Right atrium auricular region (tissue), 2 donors: ENCODE results near the gene EGFL7. TPM values are rescaled to one million over a fixed set of nuclear protein-coding genes. Genes with fewer than 3 reads are reported as not detected.

ENCODE experiments used
- DNase-seq: peaks from one replicate; pipeline ENCODE4 v3.0.0-alpha.2; 2019; ENCODE audit warnings: low spot score
- H3K27ac ChIP-seq, 2 donors: fragments of 200-600 bp; sonication (generic); 1 replicate in 1 of 2; 2 replicates in 1 of 2; pipeline ENCODE4 v1.5.1; 2016 to 2019
- H3K27me3 ChIP-seq, 2 donors: fragments of 200-600 bp; sonication (generic); one replicate each; pipeline versions ENCODE4 v1.5.1 to v1.6.0; 2017 to 2019
- H3K36me3 ChIP-seq: fragments of 200-600 bp; sonication (generic); one replicate; pipeline ENCODE4 v1.5.1; 2016
- H3K4me1 ChIP-seq, 2 donors: fragments of 200-600 bp; sonication (generic); one replicate each; pipeline versions ENCODE4 v1.5.1 to v1.6.0; 2017 to 2019
- H3K4me3 ChIP-seq, 2 donors: fragments of 200-600 bp; sonication (generic); 1 replicate in 1 of 2; 2 replicates in 1 of 2; pipeline ENCODE4 v1.5.1; 2017 to 2019; ENCODE audit warnings: mild to moderate bottlenecking in 1 of 2, moderate library complexity in 1 of 2
- H3K9me3 ChIP-seq, 2 donors: fragments of 200-600 bp; sonication (generic); one replicate each; pipeline ENCODE4 v1.5.1; 2019
- CTCF ChIP-seq, 2 donors: fragments of 200-600 bp; sonication (generic); IDR thresholded peaks; one replicate each; pipeline ENCODE4 v1.5.1; 2019; ENCODE audit warnings: antibody characterized with exemption in 2 of 2
- total RNA-seq, 2 donors: library from RNA; depleted of rRNA; stranded (reverse); fragments of >200 nt; gene quantifications; one replicate each; pipeline ENCODE4 v1.1.0, GENCODE V29; 2016

EGFL7 gene
- total RNA-seq, 2 donors from 2014 or later = 114 to 120 TPM

GRCh38 chr9:136653323-136654079 lies 9.2 kb upstream of the EGFL7 start:
- H3K4me3 ChIP-seq = no peak overlapping the region
- peak overlapping the region in 1 of 2 donors; percentile 37 for H3K27ac ChIP-seq
- no peak for DNase-seq
- no peaks in the 10 kb centered on the region for H3K9me3 ChIP-seq
- no peak for TF ChIP-seq CTCF (IDR thresholded peaks at IDR 0.05)
- H3K4me1 ChIP-seq = peaks cover 0 to 28% of the 10 kb centered on the region in 2 donors
- no peaks in the 10 kb centered on the region for H3K36me3 ChIP-seq
- H3K27me3 ChIP-seq = no peaks in the 10 kb centered on the region

GRCh38 chr9:136654820-136655535 lies 7.7 kb upstream of the EGFL7 start:
- no peak for TF ChIP-seq CTCF (IDR thresholded peaks at IDR 0.05)
- Histone ChIP-seq H3K4me1 (peaks cover 0 to 28% of the 10 kb centered on the region in 2 donors), H3K36me3 (no peaks in the 10 kb centered on the region), H3K27me3 (no peaks in the 10 kb centered on the region), H3K27ac (peak overlapping the region; percentile 43 to 78), H3K4me3 (no peak overlapping the region), H3K9me3 (no peaks in the 10 kb centered on the region)
- DNase-seq = no peak

GRCh38 chr9:136655536-136656182 lies 7.1 kb upstream of the EGFL7 start:
- no peak for DNase-seq

GRCh38 chr9:136656183-136656738 lies 6.5 kb upstream of the EGFL7 start:
- Histone ChIP-seq H3K4me1 (peaks cover 0 to 28% of the 10 kb centered on the region in 2 donors), H3K4me3 (peak overlapping the region in 1 of 2 donors; percentile 33), H3K27me3 (no peaks in the 10 kb centered on the region), H3K36me3 (no peaks in the 10 kb centered on the region), H3K27ac (peak overlapping the region; percentile 78), H3K9me3 (no peaks in the 10 kb centered on the region)
- no peak for DNase-seq
- TF ChIP-seq CTCF (IDR thresholded peaks at IDR 0.05) = no peak

More at GRCh38 chr9:136655536-136656182, 7.1 kb upstream of the EGFL7 start:
- H3K9me3 ChIP-seq = no peaks in the 10 kb centered on the region
- H3K4me1 ChIP-seq = peaks cover 0 to 28% of the 10 kb centered on the region in 2 donors
- H3K27me3 ChIP-seq = no peaks in the 10 kb centered on the region
- peak overlapping the region in 1 of 2 donors; percentile 33 for H3K4me3 ChIP-seq
- no peak for TF ChIP-seq CTCF (IDR thresholded peaks at IDR 0.05)
- no peaks in the 10 kb centered on the region for H3K36me3 ChIP-seq
- H3K27ac ChIP-seq = peak overlapping the region; percentile 43 to 78

- Histone ChIP-seq H3K27me3 (no peaks in the 10 kb centered on the region), H3K9me3 (no peaks in the 10 kb centered on the region), H3K4me3 (peak overlapping the region in 1 of 2 donors; percentile 33), H3K4me1 (peaks cover 0 to 28% of the 10 kb centered on the region in 2 donors), H3K36me3 (no peaks in the 10 kb centered on the region), H3K27ac (peak overlapping the region; percentile 78)
- no peak for DNase-seq
- TF ChIP-seq CTCF (IDR thresholded peaks at IDR 0.05) = no peak
These were observed 5.7 kb upstream of the EGFL7 start for GRCh38 chr9:136656795-136657611.
